Measurements from ENCODE around the gene DIPK1A.

- TF ChIP-seq CTCF (IDR thresholded peaks at IDR 0.05), result no peak
- no peak for TF ChIP-seq RNF2 (IDR thresholded peaks at IDR 0.05; ENCODE audit: borderline replicate concordance, low read depth)
- TF ChIP-seq ESRRA (IDR thresholded peaks at IDR 0.05; ENCODE audit: borderline replicate concordance, low read length), result no peak
- TF ChIP-seq, protein P1, sequence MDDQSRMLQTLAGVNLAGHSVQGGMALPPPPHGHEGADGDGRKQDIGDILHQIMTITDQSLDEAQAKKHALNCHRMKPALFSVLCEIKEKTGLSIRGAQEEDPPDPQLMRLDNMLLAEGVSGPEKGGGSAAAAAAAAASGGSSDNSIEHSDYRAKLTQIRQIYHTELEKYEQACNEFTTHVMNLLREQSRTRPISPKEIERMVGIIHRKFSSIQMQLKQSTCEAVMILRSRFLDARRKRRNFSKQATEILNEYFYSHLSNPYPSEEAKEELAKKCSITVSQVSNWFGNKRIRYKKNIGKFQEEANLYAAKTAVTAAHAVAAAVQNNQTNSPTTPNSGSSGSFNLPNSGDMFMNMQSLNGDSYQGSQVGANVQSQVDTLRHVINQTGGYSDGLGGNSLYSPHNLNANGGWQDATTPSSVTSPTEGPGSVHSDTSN (IDR thresholded peaks at IDR 0.05), result no peak
- no peak for TF ChIP-seq EP300 (IDR thresholded peaks at IDR 0.05)
- no peak for TF ChIP-seq KDM5A (IDR thresholded peaks at IDR 0.05)
- no peak for TF ChIP-seq SMC3 (IDR thresholded peaks at IDR 0.05)
Measured at GRCh38 chr1:92973203-92973897, 12.1 kb upstream of the DIPK1A start.
